HL-60 (cell line): ENCODE results near the gene NME7.

Experiments
- GABPA ChIP-seq: IDR thresholded peaks from 2 replicates; pipeline ENCODE4 v1.6.1; 2012; ENCODE audit warnings: low read depth
- POLR2AphosphoS5 ChIP-seq: IDR thresholded peaks from 2 replicates; pipeline ENCODE4 v1.6.1; 2012; ENCODE audit warnings: low read depth
- TF ChIP-seq, protein P1 (sequence below): IDR thresholded peaks from 2 replicates; pipeline ENCODE4 v1.6.1; 2012; ENCODE audit warnings: low read depth; ENCODE audit not compliant: insufficient replicate concordance
- TF ChIP-seq, protein P2 (sequence below): IDR thresholded peaks from one replicate; pipeline ENCODE4 v1.5.1; 2011; ENCODE audit warnings: low read length, control low read depth, inconsistent platforms; ENCODE audit not compliant: insufficient read depth

DNA sequence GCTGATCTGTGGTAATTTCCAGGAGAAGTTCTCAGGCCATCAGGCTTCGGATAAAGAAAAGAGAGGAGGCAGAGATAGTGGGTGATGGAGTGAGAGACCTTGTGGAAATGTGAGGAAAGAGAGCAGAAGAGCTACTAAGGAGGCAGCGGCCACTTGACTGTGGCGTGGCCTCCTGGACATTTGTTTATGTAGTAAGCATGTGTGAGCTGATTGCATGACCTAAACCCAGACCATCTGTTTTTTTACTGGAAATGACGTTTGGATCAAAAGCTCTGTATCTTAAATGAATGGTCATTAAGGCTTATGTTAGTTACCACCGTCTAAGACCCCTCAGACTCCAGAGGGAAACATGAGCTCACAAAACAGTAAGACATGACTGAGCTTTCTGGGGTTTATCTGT lies 247.5 kb downstream of the NME7 start:
- no peak for TF ChIP-seq POLR2AphosphoS5
- TF ChIP-seq, protein P1, sequence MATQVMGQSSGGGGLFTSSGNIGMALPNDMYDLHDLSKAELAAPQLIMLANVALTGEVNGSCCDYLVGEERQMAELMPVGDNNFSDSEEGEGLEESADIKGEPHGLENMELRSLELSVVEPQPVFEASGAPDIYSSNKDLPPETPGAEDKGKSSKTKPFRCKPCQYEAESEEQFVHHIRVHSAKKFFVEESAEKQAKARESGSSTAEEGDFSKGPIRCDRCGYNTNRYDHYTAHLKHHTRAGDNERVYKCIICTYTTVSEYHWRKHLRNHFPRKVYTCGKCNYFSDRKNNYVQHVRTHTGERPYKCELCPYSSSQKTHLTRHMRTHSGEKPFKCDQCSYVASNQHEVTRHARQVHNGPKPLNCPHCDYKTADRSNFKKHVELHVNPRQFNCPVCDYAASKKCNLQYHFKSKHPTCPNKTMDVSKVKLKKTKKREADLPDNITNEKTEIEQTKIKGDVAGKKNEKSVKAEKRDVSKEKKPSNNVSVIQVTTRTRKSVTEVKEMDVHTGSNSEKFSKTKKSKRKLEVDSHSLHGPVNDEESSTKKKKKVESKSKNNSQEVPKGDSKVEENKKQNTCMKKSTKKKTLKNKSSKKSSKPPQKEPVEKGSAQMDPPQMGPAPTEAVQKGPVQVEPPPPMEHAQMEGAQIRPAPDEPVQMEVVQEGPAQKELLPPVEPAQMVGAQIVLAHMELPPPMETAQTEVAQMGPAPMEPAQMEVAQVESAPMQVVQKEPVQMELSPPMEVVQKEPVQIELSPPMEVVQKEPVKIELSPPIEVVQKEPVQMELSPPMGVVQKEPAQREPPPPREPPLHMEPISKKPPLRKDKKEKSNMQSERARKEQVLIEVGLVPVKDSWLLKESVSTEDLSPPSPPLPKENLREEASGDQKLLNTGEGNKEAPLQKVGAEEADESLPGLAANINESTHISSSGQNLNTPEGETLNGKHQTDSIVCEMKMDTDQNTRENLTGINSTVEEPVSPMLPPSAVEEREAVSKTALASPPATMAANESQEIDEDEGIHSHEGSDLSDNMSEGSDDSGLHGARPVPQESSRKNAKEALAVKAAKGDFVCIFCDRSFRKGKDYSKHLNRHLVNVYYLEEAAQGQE, result no peak
- TF ChIP-seq, protein P2, sequence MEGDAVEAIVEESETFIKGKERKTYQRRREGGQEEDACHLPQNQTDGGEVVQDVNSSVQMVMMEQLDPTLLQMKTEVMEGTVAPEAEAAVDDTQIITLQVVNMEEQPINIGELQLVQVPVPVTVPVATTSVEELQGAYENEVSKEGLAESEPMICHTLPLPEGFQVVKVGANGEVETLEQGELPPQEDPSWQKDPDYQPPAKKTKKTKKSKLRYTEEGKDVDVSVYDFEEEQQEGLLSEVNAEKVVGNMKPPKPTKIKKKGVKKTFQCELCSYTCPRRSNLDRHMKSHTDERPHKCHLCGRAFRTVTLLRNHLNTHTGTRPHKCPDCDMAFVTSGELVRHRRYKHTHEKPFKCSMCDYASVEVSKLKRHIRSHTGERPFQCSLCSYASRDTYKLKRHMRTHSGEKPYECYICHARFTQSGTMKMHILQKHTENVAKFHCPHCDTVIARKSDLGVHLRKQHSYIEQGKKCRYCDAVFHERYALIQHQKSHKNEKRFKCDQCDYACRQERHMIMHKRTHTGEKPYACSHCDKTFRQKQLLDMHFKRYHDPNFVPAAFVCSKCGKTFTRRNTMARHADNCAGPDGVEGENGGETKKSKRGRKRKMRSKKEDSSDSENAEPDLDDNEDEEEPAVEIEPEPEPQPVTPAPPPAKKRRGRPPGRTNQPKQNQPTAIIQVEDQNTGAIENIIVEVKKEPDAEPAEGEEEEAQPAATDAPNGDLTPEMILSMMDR, result no peak
- no peak for TF ChIP-seq GABPA
